Middle frontal gyrus (tissue), 1 donor: ENCODE data around the gene KCNK7.

ENCODE experiments used
- DNase-seq: peaks from one replicate; pipeline ENCODE4 v3.0.0-alpha.2; 2015; ENCODE audit warnings: low spot score; ENCODE audit errors: extremely low spot score

KCNK7 gene

GRCh38 chr11:65627202-65627601, 31.6 kb upstream of the KCNK7 start:
- DNase-seq: no peak

DNA sequence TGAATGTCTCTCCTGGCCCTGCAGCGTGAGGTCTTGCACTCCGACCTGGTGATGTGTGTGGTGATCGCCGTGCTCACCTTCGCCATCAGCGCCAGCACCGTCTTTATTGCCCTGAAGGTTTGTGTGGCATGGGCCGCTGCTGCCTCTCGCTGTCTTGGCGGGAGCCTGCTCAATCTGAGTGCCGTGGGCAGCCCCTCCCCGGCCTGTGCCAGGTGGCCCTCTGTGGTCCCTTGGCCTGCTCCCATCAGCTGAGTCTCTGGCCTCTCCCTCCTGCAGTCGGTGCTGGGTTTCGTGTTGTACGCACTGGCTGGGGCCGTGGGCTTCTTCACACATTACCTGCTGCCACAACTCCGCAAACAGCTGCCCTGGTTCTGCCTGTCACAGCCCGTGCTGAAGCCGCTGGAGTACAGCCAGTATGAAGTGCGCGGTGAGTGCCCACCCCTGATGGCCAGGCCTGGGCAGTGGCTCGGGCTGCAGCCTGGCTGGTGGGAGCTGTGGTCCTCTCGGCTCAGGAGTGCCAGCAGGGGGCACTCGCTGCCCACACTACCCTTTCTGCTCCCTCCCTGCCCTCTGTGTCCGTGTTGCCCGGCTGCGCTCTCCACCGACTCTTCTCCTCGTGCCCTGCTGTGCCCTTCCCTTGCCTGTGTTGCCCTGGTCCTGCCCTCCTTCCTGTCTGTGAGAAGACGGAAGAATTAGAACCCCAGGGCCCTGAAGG, 30.2 kb upstream of the KCNK7 start:
- DNase-seq: no peak

DNA sequence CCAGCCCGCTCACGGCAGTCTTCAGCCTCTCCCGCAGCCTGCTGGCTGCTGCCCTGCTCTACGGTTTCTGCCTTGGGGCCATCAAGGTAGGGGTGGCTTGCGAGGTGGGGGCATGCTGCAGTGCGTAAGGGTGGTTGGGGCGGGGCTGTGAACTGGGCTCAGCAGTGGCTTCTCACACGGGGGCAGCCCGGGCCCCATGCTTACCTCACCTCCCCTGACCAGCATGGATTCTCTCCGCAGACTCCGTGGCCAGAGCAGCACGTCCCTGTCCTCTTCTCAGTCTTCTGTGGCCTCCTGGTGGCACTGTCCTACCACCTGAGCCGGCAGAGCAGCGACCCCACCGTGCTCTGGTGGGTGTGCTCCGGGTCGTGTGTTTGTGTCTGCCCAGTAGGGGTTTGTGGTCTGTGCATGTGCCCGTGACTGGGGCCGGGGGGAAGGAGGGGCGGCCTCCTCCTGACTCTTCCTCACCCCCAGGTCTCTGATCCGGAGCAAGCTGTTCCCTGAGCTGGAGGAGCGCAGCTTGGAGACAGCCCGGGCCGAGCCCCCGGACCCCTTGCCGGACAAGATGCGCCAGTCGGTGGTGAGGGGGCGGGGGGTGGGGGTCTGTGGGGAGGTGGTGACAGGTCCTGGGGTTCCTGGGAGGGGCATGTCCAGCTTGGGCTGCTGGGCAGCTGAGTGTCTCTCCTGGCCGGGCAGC, 29.5 kb upstream of the KCNK7 start:
- no peak for DNase-seq

- DNase-seq: no peak
Measured at GRCh38 chr11:65623852-65624616, 28.4 kb upstream of the KCNK7 start.

GRCh38 chr11:65623177-65623576, 27.6 kb upstream of the KCNK7 start:
- no peak for DNase-seq

GRCh38 chr11:65622011-65622410, 26.4 kb upstream of the KCNK7 start:
- DNase-seq: no peak

DNA sequence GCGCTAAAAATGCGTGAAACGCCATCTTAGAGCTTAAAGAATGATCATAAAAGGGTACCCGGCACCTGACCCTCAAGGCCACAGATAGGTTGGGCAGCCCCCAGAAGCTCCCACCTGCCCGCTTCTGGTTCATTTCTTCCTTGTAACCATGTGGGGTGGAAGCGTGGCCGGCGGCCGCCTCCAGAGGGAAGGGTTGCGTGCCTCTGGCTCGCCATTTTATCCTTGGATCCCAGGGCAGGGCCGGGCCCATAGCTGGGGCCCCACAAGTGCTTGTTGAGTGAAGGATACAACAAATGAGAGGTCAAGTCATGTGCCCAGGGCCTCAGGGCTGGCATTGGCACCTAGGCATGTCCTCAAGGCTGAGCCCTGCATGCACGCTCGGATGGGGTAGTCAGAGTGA, 25.9 kb upstream of the KCNK7 start:
- no peak for DNase-seq

DNA sequence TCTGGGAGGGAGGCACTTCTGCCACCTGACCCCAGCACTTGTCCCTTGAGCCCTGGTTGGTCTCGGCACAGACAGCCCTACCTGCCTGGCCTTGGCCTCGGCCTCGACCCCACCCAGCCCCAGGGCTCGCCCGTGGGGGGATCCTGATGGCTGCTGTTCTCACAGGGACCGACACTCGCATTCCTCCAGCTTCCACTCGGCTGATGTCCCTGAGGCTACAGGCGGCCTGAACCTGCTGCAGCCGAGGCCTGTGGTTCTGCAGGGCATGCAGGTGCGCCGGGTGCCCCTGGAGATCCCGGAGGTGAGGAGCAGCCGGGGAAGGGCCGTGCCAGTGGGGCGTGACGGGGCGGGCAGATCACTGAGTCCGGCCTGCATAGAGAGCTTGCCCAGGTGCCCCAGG, 25.1 kb upstream of the KCNK7 start:
- DNase-seq: no peak

- no peak for DNase-seq
Measured at GRCh38 chr11:65619281-65619928, 23.8 kb upstream of the KCNK7 start.

GRCh38 chr11:65618763-65619162, 23.2 kb upstream of the KCNK7 start:
- DNase-seq: no peak

- no peak for DNase-seq
Measured at GRCh38 chr11:65617990-65618751, 22.6 kb upstream of the KCNK7 start.

DNA sequence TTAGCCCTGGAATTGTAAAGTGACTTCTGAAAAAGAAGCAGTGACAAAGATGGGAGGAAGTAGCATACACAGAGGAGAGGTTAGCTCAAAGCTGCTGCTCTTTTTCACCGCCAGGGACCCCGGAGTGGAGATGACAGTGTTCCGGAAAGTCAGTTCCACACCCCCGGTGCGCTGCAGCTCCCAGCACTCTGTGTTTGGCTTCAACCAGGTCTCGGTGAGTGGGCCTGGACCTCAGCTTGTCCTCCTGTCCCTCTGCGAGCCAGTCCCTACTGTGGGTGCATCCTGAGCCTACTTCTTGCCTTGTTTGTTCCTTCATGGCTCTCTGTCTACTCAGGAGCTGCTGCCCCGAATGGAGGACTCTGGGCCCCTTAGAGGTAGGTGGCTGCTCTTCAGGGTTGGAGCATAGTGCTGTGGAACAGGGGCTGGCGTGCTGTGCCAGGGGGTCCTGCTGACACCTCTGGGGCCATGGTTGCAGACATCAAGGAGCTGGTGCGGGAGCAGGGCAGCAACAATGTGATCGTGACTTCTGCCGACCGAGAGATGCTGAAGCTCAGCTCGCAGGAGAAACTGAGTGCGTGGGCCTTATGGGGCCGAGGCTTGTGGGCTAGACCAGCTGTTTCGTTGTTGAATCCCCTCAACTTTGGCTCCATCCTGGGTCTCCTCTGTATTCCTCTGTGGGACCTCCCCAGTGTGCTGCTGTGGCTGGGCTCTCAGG, 21.7 kb upstream of the KCNK7 start:
- no peak for DNase-seq

- no peak for DNase-seq
Measured at GRCh38 chr11:65616575-65617001, 21.0 kb upstream of the KCNK7 start.

GRCh38 chr11:65615950-65616574, 20.5 kb upstream of the KCNK7 start:
- DNase-seq: no peak

- peak; percentile 100 for DNase-seq
Measured at GRCh38 chr11:65615229-65615949, 19.8 kb upstream of the KCNK7 start, which contains the start of gene PCNX3. TSS of gene PCNX3 (plus strand) at chr11:65615776. CDS start at chr11:65616312, 536 bp downstream.

DNA sequence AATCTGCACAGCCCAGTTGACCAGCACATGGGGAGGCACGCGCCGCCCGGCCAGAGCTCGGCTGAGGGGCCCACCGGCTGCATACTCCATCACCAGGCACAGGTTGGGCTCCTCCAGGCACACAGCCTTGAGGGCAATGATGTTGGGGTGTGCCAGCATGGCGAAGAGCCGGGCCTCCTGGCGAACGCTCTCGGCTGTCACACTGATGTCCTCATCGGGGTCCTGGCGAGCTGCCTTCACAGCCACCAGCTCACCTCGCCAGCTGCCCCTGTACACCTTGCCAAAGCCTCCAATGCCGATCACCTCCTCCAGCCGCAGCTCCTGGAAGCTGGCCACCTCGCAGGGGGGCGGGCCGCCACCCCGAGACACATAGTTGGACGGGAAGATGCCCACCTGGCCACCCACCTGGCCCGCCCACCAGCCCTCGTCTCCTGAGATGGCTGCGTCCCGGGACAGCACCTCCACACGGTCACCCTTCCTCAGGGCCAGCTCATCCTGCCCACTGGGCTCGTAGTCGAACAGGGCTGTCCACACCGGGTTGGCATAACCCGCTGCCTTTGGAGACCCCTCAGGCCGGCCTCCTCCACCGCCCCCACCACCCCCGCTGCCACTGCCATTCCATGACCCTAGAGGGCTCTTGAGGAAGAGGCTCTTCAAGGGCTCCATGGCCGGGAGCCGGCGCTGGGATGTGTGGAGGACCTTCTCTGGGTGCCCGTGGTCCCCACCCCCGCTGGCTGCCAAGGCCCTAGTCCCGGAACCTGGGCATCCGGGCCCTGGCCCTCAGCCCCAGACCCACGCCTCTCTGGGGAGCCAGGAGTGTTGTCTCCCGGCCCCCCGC, 17.7 kb upstream of the KCNK7 start:
- DNase-seq: no peak

- no peak for DNase-seq
Measured at GRCh38 chr11:65612691-65613090, 17.1 kb upstream of the KCNK7 start.
